Adipocyte (in vitro differentiated cells): ENCODE results near the gene NF1.

ENCODE experiments used
- DNase-seq: peaks from one replicate; pipeline ENCODE4 v3.0.0-alpha.2; 2015; ENCODE audit warnings: low read depth
- H3K27me3 ChIP-seq: replicated peaks from 2 replicates; pipeline ENCODE4 v1.7.0; 2013; ENCODE audit warnings: mild to moderate bottlenecking, low read length, moderate library complexity; ENCODE audit not compliant: control insufficient read depth, insufficient read depth
- H3K36me3 ChIP-seq: 2 replicates; pipeline ENCODE4 v1.7.0; 2013; ENCODE audit warnings: low read length, mild to moderate bottlenecking, moderate library complexity; ENCODE audit not compliant: control insufficient read depth, insufficient read depth, severe bottlenecking
- H3K4me1 ChIP-seq: 2 replicates; pipeline ENCODE4 v1.7.0; 2013; ENCODE audit warnings: mild to moderate bottlenecking, low read length, moderate library complexity; ENCODE audit not compliant: control insufficient read depth, insufficient read depth
- H3K4me3 ChIP-seq: 2 replicates; pipeline ENCODE4 v1.7.0; 2013; ENCODE audit warnings: mild to moderate bottlenecking, low read length, moderate library complexity
- H3K9ac ChIP-seq: 2 replicates; pipeline ENCODE4 v1.7.0; 2013; ENCODE audit warnings: mild to moderate bottlenecking, low read length, moderate library complexity
- H3K9me3 ChIP-seq: 2 replicates; pipeline ENCODE4 v1.7.0; 2013; ENCODE audit warnings: mild to moderate bottlenecking, low read length, moderate library complexity; ENCODE audit not compliant: control insufficient read depth

NF1 gene

GRCh38 chr17:31349454-31349853 is 254.7 kb downstream of the NF1 start:
- H3K9ac ChIP-seq, result no peak overlapping the region
- H3K4me1 ChIP-seq, result no peaks in the 10 kb centered on the region
- DNase-seq, result no peak
- H3K9me3 ChIP-seq, result no peaks in the 10 kb centered on the region
- H3K36me3 ChIP-seq, result peaks cover 51% of the 10 kb centered on the region
- no peaks in the 10 kb centered on the region for H3K27me3 ChIP-seq
- H3K4me3 ChIP-seq, result no peak overlapping the region

GRCh38 chr17:31355935-31356334 is 261.2 kb downstream of the NF1 start:
- peaks cover 6% of the 10 kb centered on the region for H3K4me1 ChIP-seq
- no peaks in the 10 kb centered on the region for H3K27me3 ChIP-seq
- peaks cover 76% of the 10 kb centered on the region for H3K36me3 ChIP-seq
- no peak for DNase-seq
- no peak overlapping the region for H3K4me3 ChIP-seq
- H3K9ac ChIP-seq, result no peak overlapping the region
- no peaks in the 10 kb centered on the region for H3K9me3 ChIP-seq

- peaks cover 85% of the 10 kb centered on the region for H3K36me3 ChIP-seq
Measured at GRCh38 chr17:31357091-31357490, 262.3 kb downstream of the NF1 start.

GRCh38 chr17:31357839-31358394 is 263.1 kb downstream of the NF1 start:
- Histone ChIP-seq H3K4me1 (peaks cover 6% of the 10 kb centered on the region), H3K36me3 (peaks cover 85% of the 10 kb centered on the region), H3K27me3 (no peaks in the 10 kb centered on the region), H3K4me3 (no peak overlapping the region), H3K9me3 (no peaks in the 10 kb centered on the region), H3K9ac (no peak overlapping the region)
- peak; percentile 49 for DNase-seq

More at GRCh38 chr17:31357091-31357490, 262.3 kb downstream of the NF1 start:
- Histone ChIP-seq H3K9ac (no peak overlapping the region), H3K27me3 (no peaks in the 10 kb centered on the region), H3K9me3 (no peaks in the 10 kb centered on the region), H3K4me3 (no peak overlapping the region), H3K4me1 (peaks cover 6% of the 10 kb centered on the region)
- DNase-seq, result peak; percentile 18

GRCh38 chr17:31364012-31364411 is 269.2 kb downstream of the NF1 start:
- peaks cover 61% of the 10 kb centered on the region for H3K36me3 ChIP-seq
- no peaks in the 10 kb centered on the region for H3K9me3 ChIP-seq
- H3K4me1 ChIP-seq, result peaks cover 5% of the 10 kb centered on the region

GRCh38 chr17:31366088-31366487 is 271.3 kb downstream of the NF1 start:
- H3K36me3 ChIP-seq, result peaks cover 44% of the 10 kb centered on the region
- no peaks in the 10 kb centered on the region for H3K27me3 ChIP-seq

More at GRCh38 chr17:31364012-31364411, 269.2 kb downstream of the NF1 start:
- H3K4me3 ChIP-seq, result no peak overlapping the region
- H3K27me3 ChIP-seq, result no peaks in the 10 kb centered on the region
- H3K9ac ChIP-seq, result no peak overlapping the region
- DNase-seq, result no peak

GRCh38 chr17:31369266-31369665 is 274.5 kb downstream of the NF1 start:
- DNase-seq, result peak; percentile 57
- peaks cover 30% of the 10 kb centered on the region for H3K4me1 ChIP-seq
- H3K27me3 ChIP-seq, result no peaks in the 10 kb centered on the region
- no peak overlapping the region for H3K4me3 ChIP-seq
- no peaks in the 10 kb centered on the region for H3K9me3 ChIP-seq
- no peak overlapping the region for H3K9ac ChIP-seq
- H3K36me3 ChIP-seq, result peaks cover 29% of the 10 kb centered on the region

More at GRCh38 chr17:31366088-31366487, 271.3 kb downstream of the NF1 start:
- Histone ChIP-seq H3K4me3 (no peak overlapping the region), H3K4me1 (peaks cover 13% of the 10 kb centered on the region), H3K9me3 (no peaks in the 10 kb centered on the region), H3K9ac (no peak overlapping the region)
- no peak for DNase-seq

GRCh38 chr17:31371511-31372097 is 276.8 kb downstream of the NF1 start:
- peaks cover 30% of the 10 kb centered on the region for H3K4me1 ChIP-seq
- H3K36me3 ChIP-seq, result peaks cover 20% of the 10 kb centered on the region
- H3K9me3 ChIP-seq, result no peaks in the 10 kb centered on the region
- peak; percentile 27 for DNase-seq
- no peaks in the 10 kb centered on the region for H3K27me3 ChIP-seq
- no peak overlapping the region for H3K4me3 ChIP-seq
- no peak overlapping the region for H3K9ac ChIP-seq

- Histone ChIP-seq H3K9me3 (no peaks in the 10 kb centered on the region), H3K36me3 (peaks cover 12% of the 10 kb centered on the region), H3K4me3 (no peak overlapping the region), H3K9ac (peak overlapping the region; percentile 7), H3K4me1 (peaks cover 33% of the 10 kb centered on the region), H3K27me3 (no peaks in the 10 kb centered on the region)
- DNase-seq, result peak; percentile 77
Measured at GRCh38 chr17:31373150-31374093, 278.6 kb downstream of the NF1 start.

GRCh38 chr17:31374094-31374447 is 279.3 kb downstream of the NF1 start:
- peaks cover 12% of the 10 kb centered on the region for H3K36me3 ChIP-seq
- no peak overlapping the region for H3K4me3 ChIP-seq
- DNase-seq, result no peak
- H3K27me3 ChIP-seq, result no peaks in the 10 kb centered on the region
- no peaks in the 10 kb centered on the region for H3K9me3 ChIP-seq
- no peak overlapping the region for H3K9ac ChIP-seq
- peaks cover 27% of the 10 kb centered on the region for H3K4me1 ChIP-seq

- H3K4me3 ChIP-seq, result no peak overlapping the region
- no peaks in the 10 kb centered on the region for H3K27me3 ChIP-seq
- no peak overlapping the region for H3K9ac ChIP-seq
- H3K9me3 ChIP-seq, result no peaks in the 10 kb centered on the region
- peaks cover 23% of the 10 kb centered on the region for H3K4me1 ChIP-seq
- DNase-seq, result no peak
- H3K36me3 ChIP-seq, result peaks cover 15% of the 10 kb centered on the region
Measured at GRCh38 chr17:31374503-31374902, 279.7 kb downstream of the NF1 start.
